HFF-Myc (cell line): ENCODE data around the gene RHOT2.

ENCODE experiments used
- DNase-seq: peaks from one replicate; pipeline ENCODE4 v3.0.0-alpha.2; 2011; ENCODE audit warnings: low read depth; ENCODE audit errors: extremely low read depth
- H3K4me3 ChIP-seq: replicated peaks from 2 replicates; pipeline ENCODE4 v1.5.1; 2011; ENCODE audit warnings: low read depth, mild to moderate bottlenecking, control low read depth, low read length
- TF ChIP-seq, protein P1 (sequence below): IDR thresholded peaks from 2 replicates; pipeline ENCODE4 v1.5.1; 2012; ENCODE audit warnings: mild to moderate bottlenecking, low read depth, low read length, control low read depth; ENCODE audit errors: missing control alignments

Gene RHOT2

DNA sequence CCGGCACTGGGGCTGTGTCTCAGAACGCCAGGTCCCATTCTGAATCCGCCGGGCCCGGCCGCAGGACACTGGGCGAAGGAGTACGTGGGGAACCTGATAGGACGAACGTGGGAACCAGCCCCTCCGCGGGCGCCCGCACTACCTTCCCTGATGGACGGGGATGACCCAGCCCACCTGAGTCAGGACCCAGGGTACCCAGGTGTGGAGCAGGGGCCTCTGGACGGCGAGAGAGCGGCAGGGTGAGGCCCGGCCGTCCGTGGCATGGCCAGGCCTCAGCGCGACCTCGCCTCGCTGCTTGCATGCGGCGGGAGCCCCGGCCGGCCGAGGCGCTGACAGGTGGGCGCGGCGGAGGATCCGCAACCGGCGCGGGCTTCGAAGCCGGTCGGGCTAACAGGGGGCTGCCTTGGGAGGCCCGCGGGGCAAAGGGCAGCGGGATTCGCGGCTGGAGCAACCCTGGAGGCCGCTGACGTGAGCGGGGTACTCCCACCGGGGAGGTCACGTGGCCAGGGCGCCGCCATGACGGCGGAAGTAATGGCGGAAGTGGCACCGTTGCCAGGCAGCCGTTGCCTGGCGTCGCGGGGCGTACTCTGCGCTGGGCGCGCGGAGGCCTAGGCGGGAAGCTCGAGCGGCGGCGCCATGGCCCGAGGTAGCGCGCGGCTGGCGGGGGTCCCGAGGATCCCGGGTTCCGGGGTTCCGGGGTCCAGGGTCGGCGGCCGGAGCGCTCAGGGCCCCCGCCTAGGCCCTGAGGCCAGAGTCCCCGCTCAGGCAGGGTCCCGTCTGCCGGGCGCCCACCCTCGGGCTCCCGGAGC lies 18.9 kb upstream of the RHOT2 start, which contains the start of gene WDR90:
Gene WDR90, plus strand, starts transcription at position 585 of the 809 bp plus-strand sequence. Its CDS starts 52 bp downstream, at position 637.
- H3K4me3 ChIP-seq, result peak within 1 kb of the TSS; percentile 60
- TF ChIP-seq, protein P1, sequence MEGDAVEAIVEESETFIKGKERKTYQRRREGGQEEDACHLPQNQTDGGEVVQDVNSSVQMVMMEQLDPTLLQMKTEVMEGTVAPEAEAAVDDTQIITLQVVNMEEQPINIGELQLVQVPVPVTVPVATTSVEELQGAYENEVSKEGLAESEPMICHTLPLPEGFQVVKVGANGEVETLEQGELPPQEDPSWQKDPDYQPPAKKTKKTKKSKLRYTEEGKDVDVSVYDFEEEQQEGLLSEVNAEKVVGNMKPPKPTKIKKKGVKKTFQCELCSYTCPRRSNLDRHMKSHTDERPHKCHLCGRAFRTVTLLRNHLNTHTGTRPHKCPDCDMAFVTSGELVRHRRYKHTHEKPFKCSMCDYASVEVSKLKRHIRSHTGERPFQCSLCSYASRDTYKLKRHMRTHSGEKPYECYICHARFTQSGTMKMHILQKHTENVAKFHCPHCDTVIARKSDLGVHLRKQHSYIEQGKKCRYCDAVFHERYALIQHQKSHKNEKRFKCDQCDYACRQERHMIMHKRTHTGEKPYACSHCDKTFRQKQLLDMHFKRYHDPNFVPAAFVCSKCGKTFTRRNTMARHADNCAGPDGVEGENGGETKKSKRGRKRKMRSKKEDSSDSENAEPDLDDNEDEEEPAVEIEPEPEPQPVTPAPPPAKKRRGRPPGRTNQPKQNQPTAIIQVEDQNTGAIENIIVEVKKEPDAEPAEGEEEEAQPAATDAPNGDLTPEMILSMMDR, result no peak
- DNase-seq, result peak; percentile 68

DNA sequence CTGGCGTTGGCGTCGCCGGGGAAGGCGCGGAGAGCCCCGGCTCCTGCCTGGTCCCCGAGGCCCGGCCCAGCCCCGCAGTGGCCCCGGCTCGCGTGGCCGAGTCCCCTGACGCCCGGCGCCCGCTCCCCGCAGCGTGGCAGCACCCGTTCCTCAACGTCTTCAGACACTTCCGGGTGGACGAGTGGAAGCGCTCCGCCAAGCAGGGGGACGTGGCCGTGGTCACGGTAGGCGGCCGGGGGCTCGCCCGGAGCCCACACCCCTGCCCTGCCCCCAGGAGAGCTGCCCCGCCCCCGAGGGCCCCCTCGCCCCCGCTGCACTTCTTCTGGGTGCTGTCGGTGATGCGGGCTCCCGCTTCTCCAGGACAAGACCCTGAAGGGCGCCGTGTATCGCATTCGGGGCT lies 18.3 kb upstream of the RHOT2 start:
- H3K4me3 ChIP-seq, result peak overlapping the region; percentile 60
- TF ChIP-seq, protein P1, result no peak
- DNase-seq, result no peak

DNA sequence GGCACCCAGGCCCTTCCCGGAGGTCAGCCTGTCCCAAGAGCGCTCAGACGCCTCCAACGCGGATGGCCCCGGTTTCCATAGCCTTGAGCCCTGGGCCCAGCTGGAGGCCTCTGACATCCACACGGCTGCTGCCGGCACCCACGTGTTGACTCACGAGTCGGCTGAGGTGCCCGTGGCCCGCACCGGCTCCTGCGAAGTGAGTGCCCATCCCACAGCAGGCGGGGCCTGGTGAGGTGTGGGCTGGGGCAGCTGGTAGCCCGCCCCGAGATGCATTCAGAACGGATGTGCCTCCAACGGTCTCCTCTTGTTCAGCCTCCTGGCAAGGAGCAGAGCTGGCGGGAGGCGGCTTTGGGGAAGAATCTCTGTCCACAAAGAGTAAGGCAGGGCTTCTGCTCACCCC lies 16.1 kb upstream of the RHOT2 start:
- no peak for DNase-seq
- H3K4me3 ChIP-seq, result no peak overlapping the region
- TF ChIP-seq, protein P1, result no peak

DNA sequence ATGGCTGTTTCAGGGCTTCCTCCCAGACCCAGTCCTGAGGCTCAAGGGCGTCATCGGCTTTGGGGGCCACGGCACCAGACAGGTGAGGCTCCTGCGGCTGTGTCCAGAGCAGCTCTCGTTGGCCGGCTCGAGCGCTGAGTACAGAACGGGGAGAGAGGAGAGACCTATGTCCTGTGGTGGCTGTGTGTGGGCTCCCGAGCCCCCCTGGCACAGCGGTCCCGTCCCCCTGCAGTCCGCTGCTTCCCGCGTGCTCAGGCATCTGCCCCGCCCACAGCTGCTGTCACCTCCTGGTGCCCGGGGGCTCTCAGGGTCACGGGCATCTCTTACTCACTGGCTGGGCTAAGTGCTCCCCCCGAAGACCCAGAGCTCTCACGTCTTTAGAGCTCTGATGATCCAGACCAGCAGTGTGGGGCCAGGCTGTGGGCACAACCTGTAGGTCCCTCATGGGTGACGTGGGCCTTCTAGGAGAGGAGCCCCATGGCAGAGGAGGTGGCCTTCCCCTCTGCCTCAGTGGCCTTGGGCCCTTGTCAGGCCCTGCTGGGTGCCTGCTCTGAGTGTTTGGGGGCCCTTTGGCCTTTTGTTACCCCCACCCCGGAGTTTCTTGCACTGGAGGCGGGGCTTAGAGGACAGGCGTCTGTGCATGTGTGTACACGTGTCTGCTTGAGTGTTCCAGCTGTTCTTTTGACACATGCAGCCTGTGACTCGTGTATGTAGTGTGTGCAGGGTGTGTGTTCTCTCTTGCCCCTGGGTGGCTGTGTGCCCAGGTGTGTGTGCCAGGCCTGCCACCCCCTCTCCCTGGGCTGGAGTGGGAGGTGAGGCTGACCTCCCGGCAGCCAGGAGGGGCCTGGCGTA lies 15.3 kb upstream of the RHOT2 start:
- TF ChIP-seq, protein P1, result no peak
- no peak for DNase-seq

DNA sequence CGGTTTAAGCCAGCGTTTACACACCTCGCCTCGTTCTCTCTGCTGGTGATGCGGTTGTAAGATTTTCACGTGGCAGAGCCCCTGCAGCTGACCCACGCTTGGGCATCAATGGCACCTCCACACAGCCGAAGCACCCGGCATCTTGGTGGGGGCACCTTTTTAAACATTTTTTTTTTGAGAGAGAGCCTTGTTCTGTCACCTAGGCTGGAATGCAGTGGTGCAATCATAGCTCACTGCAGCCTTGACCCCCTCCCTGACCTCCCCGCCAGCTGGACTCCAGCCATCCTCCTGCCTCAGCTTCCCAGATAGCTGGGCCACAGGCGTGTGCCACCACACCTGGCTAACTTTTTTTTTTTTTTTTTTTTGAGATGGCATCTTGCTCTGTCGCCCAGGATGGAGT lies 13.9 kb upstream of the RHOT2 start:
- no peak for DNase-seq
- H3K4me3 ChIP-seq, result no peak overlapping the region
- TF ChIP-seq, protein P1, result no peak

More for the DNA sequence above, 15.3 kb upstream of the RHOT2 start:
- H3K4me3 ChIP-seq, result no peak overlapping the region

DNA sequence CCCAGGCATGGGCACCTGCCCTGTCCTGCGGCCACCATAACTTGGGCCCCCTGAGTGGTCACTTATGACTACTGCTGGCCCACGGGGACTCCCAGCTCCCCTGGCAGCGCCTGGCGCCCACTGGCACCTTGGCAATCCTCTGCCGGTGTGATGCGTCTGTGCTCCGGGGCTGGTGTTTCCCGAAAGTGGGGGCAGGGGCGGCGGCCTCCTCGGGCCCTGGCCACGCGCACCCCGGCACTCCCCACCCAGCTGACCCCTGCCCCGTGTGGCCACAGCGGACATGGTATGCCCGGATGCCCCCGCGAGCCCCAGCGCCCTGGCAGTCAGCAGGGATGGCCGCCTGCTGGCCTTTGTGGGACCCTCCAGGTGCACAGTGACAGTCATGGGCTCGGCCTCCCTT lies 10.4 kb upstream of the RHOT2 start:
- no peak overlapping the region for H3K4me3 ChIP-seq
- TF ChIP-seq, protein P1, result no peak
- DNase-seq, result no peak
